MM.1S (cell line): ENCODE measurements around the gene SCAPER.
A peak's percentile ranks its signal among the peaks of the same experiment; 100 is the strongest.

Experiments
- DNase-seq: peaks from one replicate; pipeline ENCODE4 v3.0.0-alpha.2; 2015
- H2AFZ ChIP-seq: fragments of 300-600 bp; sonication (generic); 2 replicates; pipeline ENCODE4 v1.6.0; 2016; ENCODE audit warnings: antibody characterized with exemption, low read length
- H3F3A ChIP-seq: fragments of 300-600 bp; sonication (generic); 2 replicates; pipeline ENCODE4 v1.6.1; 2016; ENCODE audit warnings: mild to moderate bottlenecking, antibody characterized with exemption, low read length, moderate library complexity, mixed read lengths; ENCODE audit not compliant: insufficient read depth
- H3K27ac ChIP-seq: fragments of 300-600 bp; sonication (generic); 2 replicates; pipeline ENCODE4 v1.5.1; 2016; ENCODE audit warnings: mild to moderate bottlenecking, low read length
- H3K27me3 ChIP-seq: fragments of 300-600 bp; sonication (generic); replicated peaks from 2 replicates; pipeline ENCODE4 v1.6.0; 2016; ENCODE audit warnings: low read length; ENCODE audit not compliant: insufficient read depth
- H3K36me3 ChIP-seq: fragments of 300-600 bp; sonication (generic); replicated peaks from 2 replicates; pipeline ENCODE4 v1.6.1; 2016; ENCODE audit warnings: mild to moderate bottlenecking, low read length, mixed read lengths; ENCODE audit not compliant: insufficient read depth
- H3K4me1 ChIP-seq: fragments of 300-600 bp; sonication (generic); 2 replicates; pipeline ENCODE4 v1.6.1; 2016; ENCODE audit warnings: low read length, mixed read lengths
- H3K4me2 ChIP-seq: fragments of 300-600 bp; sonication (generic); 2 replicates; pipeline ENCODE4 v1.6.0; 2016; ENCODE audit warnings: low read depth, low read length
- H3K4me3 ChIP-seq: fragments of 300-600 bp; sonication (generic); 2 replicates; pipeline ENCODE4 v1.5.1; 2016; ENCODE audit warnings: low read length, mixed read lengths
- H3K79me2 ChIP-seq: fragments of 300-600 bp; sonication (generic); 2 replicates; pipeline ENCODE4 v1.6.1; 2016; ENCODE audit warnings: mixed run types, low read length, mixed read lengths
- H3K9ac ChIP-seq: fragments of 300-600 bp; sonication (generic); 2 replicates; pipeline ENCODE4 v1.6.1; 2016; ENCODE audit warnings: low read length, mixed read lengths
- H3K9me2 ChIP-seq: fragments of 300-600 bp; sonication (generic); replicated peaks from 2 replicates; pipeline ENCODE4 v1.6.1; 2016; ENCODE audit warnings: mild to moderate bottlenecking, low read length, mixed read lengths; ENCODE audit not compliant: insufficient read depth
- H3K9me3 ChIP-seq: fragments of 300-600 bp; sonication (generic); replicated peaks from 2 replicates; pipeline ENCODE4 v1.6.1; 2016; ENCODE audit warnings: mild to moderate bottlenecking, low read length, mixed read lengths; ENCODE audit not compliant: insufficient read depth
- H4K20me1 ChIP-seq: fragments of 300-600 bp; sonication (generic); 2 replicates; pipeline ENCODE4 v1.6.1; 2016; ENCODE audit warnings: mild to moderate bottlenecking, low read length, moderate library complexity, mixed read lengths; ENCODE audit not compliant: insufficient read depth
- CTCF ChIP-seq: fragments of 300-600 bp; sonication (generic); IDR thresholded peaks from 2 replicates; pipeline ENCODE4 v1.5.1; 2016; ENCODE audit warnings: antibody characterized with exemption, low read length, mixed read lengths
- EZH2 ChIP-seq: fragments of 300-600 bp; sonication (generic); optimal IDR thresholded peaks from 2 replicates; pipeline ENCODE3; 2017; ENCODE audit warnings: low read depth, mild to moderate bottlenecking, antibody characterized with exemption, low read length, mixed read lengths
- EZH2phosphoT487 ChIP-seq: fragments of 300-600 bp; sonication (generic); IDR thresholded peaks from 2 replicates; pipeline ENCODE4 v1.6.1; 2018; ENCODE audit warnings: antibody characterized with exemption, low read length

Gene SCAPER

GRCh38 chr15:76626611-76627010 is 278.5 kb downstream of the SCAPER start:
- Histone ChIP-seq H3K79me2 (no peaks in the 10 kb centered on the region), H3K4me1 (no peaks in the 10 kb centered on the region), H3K9me2 (no peaks in the 10 kb centered on the region), H3K9ac (no peak overlapping the region), H3K4me2 (no peak overlapping the region), H2AFZ (no peak overlapping the region), H4K20me1 (no peaks in the 10 kb centered on the region), H3K4me3 (no peak overlapping the region), H3K27ac (no peak overlapping the region), H3F3A (no peaks in the 10 kb centered on the region), H3K27me3 (no peaks in the 10 kb centered on the region), H3K36me3 (no peaks in the 10 kb centered on the region), H3K9me3 (no peaks in the 10 kb centered on the region)
- DNase-seq, result no peak
- TF ChIP-seq EZH2, result no peak
- no peak for TF ChIP-seq EZH2phosphoT487
- TF ChIP-seq CTCF, result no peak

GRCh38 chr15:76625267-76625666 is 279.9 kb downstream of the SCAPER start:
- Histone ChIP-seq H3F3A (no peaks in the 10 kb centered on the region), H4K20me1 (no peaks in the 10 kb centered on the region), H3K4me3 (no peak overlapping the region), H3K79me2 (no peaks in the 10 kb centered on the region), H3K4me1 (no peaks in the 10 kb centered on the region), H3K9me2 (no peaks in the 10 kb centered on the region), H3K27ac (no peak overlapping the region), H2AFZ (no peak overlapping the region), H3K9me3 (no peaks in the 10 kb centered on the region), H3K36me3 (no peaks in the 10 kb centered on the region), H3K27me3 (no peaks in the 10 kb centered on the region), H3K4me2 (no peak overlapping the region), H3K9ac (no peak overlapping the region)
- TF ChIP-seq EZH2 (no peak), EZH2phosphoT487 (no peak), CTCF (no peak)
- no peak for DNase-seq

GRCh38 chr15:76614725-76615124 is 290.4 kb downstream of the SCAPER start:
- Histone ChIP-seq H3K9me3 (no peaks in the 10 kb centered on the region), H4K20me1 (no peaks in the 10 kb centered on the region), H3K27me3 (no peaks in the 10 kb centered on the region), H3K4me3 (no peak overlapping the region), H3K9me2 (no peaks in the 10 kb centered on the region), H3K27ac (peak overlapping the region; percentile 13; the same call in 1 of the 2 replicates), H3K36me3 (no peaks in the 10 kb centered on the region), H3K79me2 (no peaks in the 10 kb centered on the region), H3K9ac (no peak overlapping the region), H3K4me2 (peak overlapping the region; percentile 12), H2AFZ (no peak overlapping the region), H3F3A (no peaks in the 10 kb centered on the region), H3K4me1 (no peaks in the 10 kb centered on the region)
- TF ChIP-seq EZH2phosphoT487 (no peak), CTCF (no peak), EZH2 (no peak)
- peak; percentile 24 for DNase-seq
